Measurements from ENCODE around the gene CEACAM6.

GRCh38 chr19:41734156-41734555 lies 21.2 kb upstream of the CEACAM6 start:
- TF ChIP-seq ZNF572 (CRISPR knock-in tag; IDR thresholded peaks at IDR 0.05) (no peak), SOX6 (IDR thresholded peaks at IDR 0.05) (no peak), SOX6 (CRISPR knock-in tag; IDR thresholded peaks at IDR 0.05) (no peak), PRPF4 (IDR thresholded peaks at IDR 0.05; ENCODE audit: low read depth, low read length, poor library complexity, severe bottlenecking) (no peak), BCLAF1 (IDR thresholded peaks at IDR 0.05) (no peak), CREBL2 (CRISPR knock-in tag; IDR thresholded peaks at IDR 0.05; ENCODE audit: borderline replicate concordance) (no peak), ATF2 (CRISPR knock-in tag; IDR thresholded peaks at IDR 0.05) (no peak), HOXA7 (CRISPR knock-in tag; IDR thresholded peaks at IDR 0.05) (no peak), POLR2A (IDR thresholded peaks at IDR 0.05; ENCODE audit: insufficient read depth in 1 of 2, low read depth in 2 of 2, low read length in 2 of 2) (no peak), ELF1 (CRISPR knock-in tag; IDR thresholded peaks at IDR 0.05) (no peak), STAT6 (CRISPR knock-in tag; IDR thresholded peaks at IDR 0.05; ENCODE audit: borderline replicate concordance) (no peak)
